K562 (cell line): ENCODE data around the gene ZDHHC6. TPM values are rescaled to one million over a fixed set of nuclear protein-coding genes. Genes with fewer than 3 reads are reported as not detected.

ENCODE experiments used
- C11orf30 ChIP-seq: fragments of 450-650 bp; IDR thresholded peaks from 2 replicates; pipeline ENCODE4 v1.6.1; 2016; ENCODE audit warnings: low read depth, mild to moderate bottlenecking
- GATA2 ChIP-seq: sonication (generic); formaldehyde crosslinking; IDR thresholded peaks from 2 replicates; pipeline ENCODE4 v1.4.0; 2020; ENCODE audit warnings: mild to moderate bottlenecking, missing genetic modification reagents
- GATAD2B ChIP-seq: fragments of 450-650 bp; IDR thresholded peaks from 2 replicates; pipeline ENCODE4 v1.6.1; 2017; ENCODE audit warnings: mild to moderate bottlenecking, borderline replicate concordance
- HDAC2 ChIP-seq: fragments of 450-650 bp; IDR thresholded peaks from 2 replicates; pipeline ENCODE4 v1.6.1; 2016; ENCODE audit warnings: mild to moderate bottlenecking
- HEY1 ChIP-seq: fragments of 250-450 bp; sonication (Bioruptor Pico); IDR thresholded peaks from 2 replicates; pipeline ENCODE4 v1.5.0; 2020; ENCODE audit warnings: mild to moderate bottlenecking, moderate library complexity, borderline replicate concordance
- HNRNPL ChIP-seq: fragments of 200-400 bp; formaldehyde crosslinking; IDR thresholded peaks from 2 replicates; pipeline ENCODE4 v1.6.1; 2017; ENCODE audit warnings: low read depth, mild to moderate bottlenecking, low read length
- PURB ChIP-seq: sonication (generic); formaldehyde crosslinking; IDR thresholded peaks from 2 replicates; pipeline ENCODE4 v1.9.0; 2021; ENCODE audit warnings: low read depth, mild to moderate bottlenecking, missing genetic modification reagents
- RAD51 ChIP-seq: fragments of 450-650 bp; IDR thresholded peaks from 2 replicates; pipeline ENCODE4 v1.7.1; 2016; ENCODE audit warnings: low read depth, mild to moderate bottlenecking, borderline replicate concordance
- SNIP1 ChIP-seq: fragments of 450-650 bp; IDR thresholded peaks from 2 replicates; pipeline ENCODE4 v1.7.1; 2017; ENCODE audit warnings: low read depth, mild to moderate bottlenecking
- TCF7L2 ChIP-seq: fragments of 150-350 bp; IDR thresholded peaks from 2 replicates; pipeline ENCODE4 v1.6.1; 2016; ENCODE audit warnings: low read depth, mild to moderate bottlenecking, low read length, moderate library complexity
- ZEB2 ChIP-seq: fragments of 450-650 bp; IDR thresholded peaks from 2 replicates; pipeline ENCODE4 v1.6.1; 2016
- ZNF121 ChIP-seq: sonication (generic); formaldehyde crosslinking; conservative IDR thresholded peaks from 2 replicates; pipeline ENCODE4 v1.8.0; 2022; ENCODE audit warnings: missing genetic modification reagents
- ZNF639 ChIP-seq, 2 experiments: fragments of 200-800 bp in 1 of 2; sonication (Bioruptor generic) in 1 of 2; sonication (generic) in 1 of 2; formaldehyde crosslinking in 1 of 2; IDR thresholded peaks in 1 of 2; conservative IDR thresholded peaks in 1 of 2; 2 replicates each; pipeline versions ENCODE4 v1.5.0 to v1.6.1; 2016 to 2020; ENCODE audit warnings: missing compliant biosample characterization in 1 of 2, missing genetic modification characterization in 1 of 2, missing genetic modification reagents in 1 of 2
- ZZZ3 ChIP-seq: fragments of 450-650 bp; IDR thresholded peaks from 2 replicates; pipeline ENCODE4 v1.6.1; 2016; ENCODE audit warnings: antibody characterized with exemption, mild to moderate bottlenecking, moderate library complexity
- polyA plus RNA-seq, 8 experiments: library from polyadenylated mRNA; depleted of rRNA in 4 of 8; stranded (reverse) in 5 of 8; unstranded in 3 of 8; fragments of >200 nt; fragmentation: Nextera tagmentation in 2 of 8; fragmentation: Illumina TruSeq in 1 of 8; extraction: Ambion mirVana in 2 of 8; extraction: Trizol in 1 of 8; gene quantifications; 2 replicates each; pipeline versions ENCODE4 v1.2.1 to v1.2.3, GENCODE V29; 2011 to 2014; ENCODE audit warnings: inconsistent platforms in 1 of 8, missing spikeins in 1 of 8
- total RNA-seq, 7 experiments: library from RNA; depleted of rRNA in 6 of 7; stranded (reverse); fragments of >200 nt in 6 of 7; fragmentation: Illumina TruSeq in 2 of 7; extraction: Trizol in 2 of 7; gene quantifications; 2 replicates each; pipeline versions ENCODE4 v1.2.1 to v1.2.3, GENCODE V29; 2011 to 2021; ENCODE audit warnings: low replicate concordance in 1 of 7
- TF ChIP-seq, protein P1 (sequence below): IDR thresholded peaks from 2 replicates; pipeline ENCODE4 v1.6.1; 2014; ENCODE audit warnings: antibody characterized with exemption
- TF ChIP-seq, protein P2 (sequence below): fragments of 450-650 bp; IDR thresholded peaks from one replicate; pipeline ENCODE4 v1.6.1; 2018; ENCODE audit warnings: mild to moderate bottlenecking, moderate library complexity; ENCODE audit not compliant: partially characterized antibody

ZDHHC6 gene
- total and polyA plus RNA-seq, 9 of the 15 experiments (the other 6 are each of a cell fraction or from before 2014, with no cell fraction given) = 13.6 to 30.5 (median 21.5) TPM

GRCh38 chr10:112446855-112447619, at the start of gene ZDHHC6, which contains the start of gene VTI1A (continued):
- peak; percentile 99 for TF ChIP-seq C11orf30
- TF ChIP-seq GATAD2B = no peak; the same call in 1 of the 2 replicates
- no peak for TF ChIP-seq HEY1
- TF ChIP-seq ZNF121 (CRISPR knock-in tag) = no peak
- peak in 1 of 2 experiments; percentile 19; a peak in 1 of 4 replicates for TF ChIP-seq ZNF639 (CRISPR knock-in tag; conservative IDR thresholded peaks at IDR 0.05 in 1 of 2, IDR thresholded peaks at IDR 0.05 in 1 of 2)
- TF ChIP-seq, protein P1, sequence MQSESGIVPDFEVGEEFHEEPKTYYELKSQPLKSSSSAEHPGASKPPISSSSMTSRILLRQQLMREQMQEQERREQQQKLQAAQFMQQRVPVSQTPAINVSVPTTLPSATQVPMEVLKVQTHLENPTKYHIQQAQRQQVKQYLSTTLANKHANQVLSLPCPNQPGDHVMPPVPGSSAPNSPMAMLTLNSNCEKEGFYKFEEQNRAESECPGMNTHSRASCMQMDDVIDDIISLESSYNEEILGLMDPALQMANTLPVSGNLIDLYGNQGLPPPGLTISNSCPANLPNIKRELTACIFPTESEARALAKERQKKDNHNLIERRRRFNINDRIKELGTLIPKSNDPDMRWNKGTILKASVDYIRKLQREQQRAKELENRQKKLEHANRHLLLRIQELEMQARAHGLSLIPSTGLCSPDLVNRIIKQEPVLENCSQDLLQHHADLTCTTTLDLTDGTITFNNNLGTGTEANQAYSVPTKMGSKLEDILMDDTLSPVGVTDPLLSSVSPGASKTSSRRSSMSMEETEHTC = no peak
- no peak for TF ChIP-seq RAD51
- TF ChIP-seq, protein P2, sequence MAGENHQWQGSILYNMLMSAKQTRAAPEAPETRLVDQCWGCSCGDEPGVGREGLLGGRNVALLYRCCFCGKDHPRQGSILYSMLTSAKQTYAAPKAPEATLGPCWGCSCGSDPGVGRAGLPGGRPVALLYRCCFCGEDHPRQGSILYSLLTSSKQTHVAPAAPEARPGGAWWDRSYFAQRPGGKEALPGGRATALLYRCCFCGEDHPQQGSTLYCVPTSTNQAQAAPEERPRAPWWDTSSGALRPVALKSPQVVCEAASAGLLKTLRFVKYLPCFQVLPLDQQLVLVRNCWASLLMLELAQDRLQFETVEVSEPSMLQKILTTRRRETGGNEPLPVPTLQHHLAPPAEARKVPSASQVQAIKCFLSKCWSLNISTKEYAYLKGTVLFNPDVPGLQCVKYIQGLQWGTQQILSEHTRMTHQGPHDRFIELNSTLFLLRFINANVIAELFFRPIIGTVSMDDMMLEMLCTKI = no peak
- TF ChIP-seq HNRNPL = no peak
- TF ChIP-seq TCF7L2 = no peak
- TF ChIP-seq PURB (CRISPR knock-in tag) = no peak
- TF ChIP-seq HDAC2 = peak; percentile 58; the same call in 1 of the 2 replicates
- peak; percentile 98 for TF ChIP-seq ZEB2
- TF ChIP-seq ZZZ3 = no peak
- TF ChIP-seq SNIP1 = no peak
- peak; percentile 69 for TF ChIP-seq GATA2 (CRISPR knock-in tag)
